ENCODE data around the gene AVEN. TPM values are rescaled to one million over a fixed set of nuclear protein-coding genes. Genes with fewer than 3 reads are reported as not detected.
A peak's percentile ranks its signal among the peaks of the same experiment; 100 is the strongest.

AVEN gene
- total RNA-seq, 2 donors from 2014 or later, result 18.9 to 20.7 TPM

GRCh38 chr15:33985751-33986150 lies 53.3 kb downstream of the AVEN start:
- Histone ChIP-seq H3K27ac (ENCODE audit: low read depth, low read length) (peak overlapping the region; percentile 72), H3K36me3 (ENCODE audit: control insufficient read depth, insufficient read depth, low read length) (peaks cover 6% of the 10 kb centered on the region), H3K4me3 (ENCODE audit: low read length) (no peak overlapping the region), H3K27me3 (ENCODE audit: control insufficient read depth, insufficient read depth, low read length, poor library complexity, severe bottlenecking) (no peaks in the 10 kb centered on the region), H3K9me3 (ENCODE audit: control insufficient read depth, low read length) (no peaks in the 10 kb centered on the region), H3K9ac (ENCODE audit: extremely low read depth, low read length, poor library complexity, severe bottlenecking) (no peak overlapping the region), H3K4me1 (ENCODE audit: control insufficient read depth, insufficient read depth, low read length) (no peaks in the 10 kb centered on the region)
- 94% methylated on average over 2 of the region's 3 CpGs; no CpG with 5 or more reads in 1 of the 2 experiments for WGBS, 2 experiments (ENCODE audit: insufficient coverage in 1 of 2, insufficient read length in 1 of 2)
- no peaks in the 10 kb centered on the region for H3K9me3 Mint-ChIP-seq
- TF ChIP-seq CTCF (conservative IDR thresholded peaks at IDR 0.05), result no peak
- DNase-seq, result no peak
- no peak overlapping the region for H3K4me3 Mint-ChIP-seq
- peaks cover 5% of the 10 kb centered on the region for H3K4me1 Mint-ChIP-seq
- no peak overlapping the region for H3K27ac Mint-ChIP-seq
- no peaks in the 10 kb centered on the region for H3K27me3 Mint-ChIP-seq (ENCODE audit: insufficient read depth)
- no peaks in the 10 kb centered on the region for H3K36me3 Mint-ChIP-seq (ENCODE audit: low read depth)

DNA sequence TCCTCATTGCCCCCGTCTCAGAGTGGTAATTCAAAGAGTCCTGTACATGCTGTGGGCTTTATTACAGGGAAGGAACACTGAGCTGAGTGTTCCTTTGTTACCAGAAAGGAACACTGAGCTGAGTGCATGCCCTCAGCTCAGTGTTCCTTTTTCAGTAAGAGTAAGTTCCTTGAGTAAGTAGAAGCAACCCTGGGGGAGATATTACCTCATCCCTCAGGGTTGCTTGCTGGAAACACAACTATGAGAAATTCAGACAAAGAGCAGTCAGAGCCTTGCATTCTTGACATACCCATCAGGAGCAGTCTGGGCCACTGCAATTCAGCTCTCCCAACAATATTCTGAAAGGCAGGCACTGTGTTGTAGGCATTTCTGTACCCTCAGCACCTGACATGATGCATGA lies 53.7 kb downstream of the AVEN start:
- Mint-ChIP-seq H3K9me3 (no peaks in the 10 kb centered on the region), H3K27ac (no peak overlapping the region), H3K4me1 (peaks cover 5% of the 10 kb centered on the region), H3K36me3 (ENCODE audit: low read depth) (no peaks in the 10 kb centered on the region), H3K4me3 (no peak overlapping the region), H3K27me3 (ENCODE audit: insufficient read depth) (no peaks in the 10 kb centered on the region)
- no peak overlapping the region for H3K9ac ChIP-seq (ENCODE audit: extremely low read depth, low read length, poor library complexity, severe bottlenecking)
- peak overlapping the region; percentile 72 for H3K27ac ChIP-seq (ENCODE audit: low read depth, low read length)
- no peaks in the 10 kb centered on the region for H3K27me3 ChIP-seq (ENCODE audit: control insufficient read depth, insufficient read depth, low read length, poor library complexity, severe bottlenecking)
- H3K4me3 ChIP-seq (ENCODE audit: low read length), result no peak overlapping the region
- H3K9me3 ChIP-seq (ENCODE audit: control insufficient read depth, low read length), result no peaks in the 10 kb centered on the region
- DNase-seq, result no peak
- no peaks in the 10 kb centered on the region for H3K4me1 ChIP-seq (ENCODE audit: control insufficient read depth, insufficient read depth, low read length)
- H3K36me3 ChIP-seq (ENCODE audit: control insufficient read depth, insufficient read depth, low read length), result peaks cover 6% of the 10 kb centered on the region
- TF ChIP-seq CTCF (conservative IDR thresholded peaks at IDR 0.05), result no peak
- WGBS, 2 experiments (ENCODE audit: insufficient coverage in 1 of 2, insufficient read length in 1 of 2), result 68 to 100% methylated on average over 1 of the region's 1 CpG

DNA sequence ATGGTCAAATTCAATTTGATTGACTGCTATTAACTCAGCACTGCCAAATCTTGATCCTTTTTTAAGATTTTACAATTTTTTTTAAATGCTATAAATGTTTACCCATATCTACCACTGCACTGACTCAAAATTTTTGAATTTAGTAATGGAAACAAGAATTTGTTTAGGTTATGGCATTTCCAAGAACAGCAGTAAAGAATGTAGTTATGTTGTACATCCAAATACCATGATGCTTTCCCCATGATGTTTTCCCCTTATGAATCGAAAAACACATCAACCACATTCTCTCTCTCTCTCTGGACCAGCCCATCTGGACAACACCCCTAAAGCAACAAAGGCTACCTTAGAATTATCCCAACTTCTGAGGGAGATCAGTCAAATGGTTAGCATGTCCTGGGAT lies 56.5 kb downstream of the AVEN start:
- no peak overlapping the region for H3K9ac ChIP-seq (ENCODE audit: extremely low read depth, low read length, poor library complexity, severe bottlenecking)
- Mint-ChIP-seq H3K4me3 (no peak overlapping the region), H3K4me1 (peaks cover 5% of the 10 kb centered on the region), H3K27me3 (ENCODE audit: insufficient read depth) (no peaks in the 10 kb centered on the region), H3K9me3 (no peaks in the 10 kb centered on the region), H3K27ac (no peak overlapping the region), H3K36me3 (ENCODE audit: low read depth) (no peaks in the 10 kb centered on the region)
- H3K36me3 ChIP-seq (ENCODE audit: control insufficient read depth, insufficient read depth, low read length), result peaks cover 6% of the 10 kb centered on the region
- no peak for DNase-seq
- no peak overlapping the region for H3K4me3 ChIP-seq (ENCODE audit: low read length)
- no peak for TF ChIP-seq CTCF (conservative IDR thresholded peaks at IDR 0.05)
- no peak overlapping the region for H3K27ac ChIP-seq (ENCODE audit: low read depth, low read length)
- no peaks in the 10 kb centered on the region for H3K4me1 ChIP-seq (ENCODE audit: control insufficient read depth, insufficient read depth, low read length)
- no peaks in the 10 kb centered on the region for H3K9me3 ChIP-seq (ENCODE audit: control insufficient read depth, low read length)
- 92 to 100% methylated on average over 1 of the region's 1 CpG for WGBS, 2 experiments (ENCODE audit: insufficient coverage in 1 of 2, insufficient read length in 1 of 2)
- no peaks in the 10 kb centered on the region for H3K27me3 ChIP-seq (ENCODE audit: control insufficient read depth, insufficient read depth, low read length, poor library complexity, severe bottlenecking)

All from endodermal cell (in vitro differentiated cells).